ENCODE measurements around the gene ARPP21. TPM values are rescaled to one million over a fixed set of nuclear protein-coding genes. Genes with fewer than 3 reads are reported as not detected.

The ARPP21 gene
- total RNA-seq, 2 experiments from 2014 or later, result 1.0 to 1.1 TPM

GRCh38 chr3:35635926-35636683 is 3.2 kb upstream of the ARPP21 start:
- intact Hi-C loops (cut with micrococcal nuclease; ENCODE audit: unreplicated experiment), result no loop called here
- TF ChIP-seq CTCF (conservative IDR thresholded peaks at IDR 0.05; ENCODE audit: low read length) (no peak), EZH2phosphoT487 (IDR thresholded peaks at IDR 0.05; ENCODE audit: borderline replicate concordance, low read depth, low read length) (no peak)
- peaks cover 15% of the 10 kb centered on the region for H3K4me1 ChIP-seq (ENCODE audit: insufficient read depth, low read length, poor library complexity, severe bottlenecking)
- ChIA-PET CTCF (ENCODE audit: unreplicated experiment) (no interaction called here), POLR2A (interaction anchor here (0.6 to 1.4 kb wide), 6 partner anchors 13 to 270 kb away, joined by 3 read pairs; no protein-coding TSS in a partner anchor)
- no peak overlapping the region for H3K4me3 ChIP-seq (ENCODE audit: low read depth, low read length, poor library complexity, severe bottlenecking)
- no peak overlapping the region; the same call in 1 of the 2 replicates for H3K4me2 ChIP-seq (ENCODE audit: low read length)
- no peak overlapping the region for H3K27ac ChIP-seq (ENCODE audit: low read depth, low read length, poor library complexity, severe bottlenecking)
- DNase-seq (ENCODE audit: low spot score), result no peak
- no peaks in the 10 kb centered on the region for H3K79me2 ChIP-seq (ENCODE audit: insufficient read depth, low read depth, low read length)
- H3K9me3 ChIP-seq (ENCODE audit: low read length), result no peaks in the 10 kb centered on the region
- no TSS peak for BruUV-seq (replicated peaks)
- no peaks in the 10 kb centered on the region for H3K36me3 ChIP-seq (ENCODE audit: insufficient read depth, low read length)
- H2AFZ ChIP-seq (ENCODE audit: low read length), result peak overlapping the region; percentile 19; the same call in 1 of the 2 replicates
- no peaks in the 10 kb centered on the region for H4K20me1 ChIP-seq (ENCODE audit: insufficient read depth, low read length)
- H3K9me2 ChIP-seq (ENCODE audit: insufficient read depth, low read length), result no peaks in the 10 kb centered on the region

- H3K27ac ChIP-seq (ENCODE audit: low read depth, low read length, poor library complexity, severe bottlenecking), result no peak overlapping the region
- no TSS peak for BruUV-seq (replicated peaks)
- DNase-seq (ENCODE audit: low spot score), result no peak
- no peaks in the 10 kb centered on the region for H3K79me2 ChIP-seq (ENCODE audit: insufficient read depth, low read depth, low read length)
- H2AFZ ChIP-seq (ENCODE audit: low read length), result peak overlapping the region; percentile 75; the same call in 1 of the 2 replicates
- CTCF ChIA-PET (ENCODE audit: unreplicated experiment), result no interaction called here
- no peaks in the 10 kb centered on the region for H3K9me3 ChIP-seq (ENCODE audit: low read length)
- H3K36me3 ChIP-seq (ENCODE audit: insufficient read depth, low read length), result no peaks in the 10 kb centered on the region
- TF ChIP-seq CTCF (conservative IDR thresholded peaks at IDR 0.05; ENCODE audit: low read length), result no peak
- TF ChIP-seq EZH2phosphoT487 (IDR thresholded peaks at IDR 0.05; ENCODE audit: borderline replicate concordance, low read depth, low read length), result no peak
- H3K4me3 ChIP-seq (ENCODE audit: low read depth, low read length, poor library complexity, severe bottlenecking), result no peak overlapping the region
- no peaks in the 10 kb centered on the region for H4K20me1 ChIP-seq (ENCODE audit: insufficient read depth, low read length)
- no peaks in the 10 kb centered on the region for H3K9me2 ChIP-seq (ENCODE audit: insufficient read depth, low read length)
- 0 out of 2 replicates have a peak overlapping the region, but pooled peaks have one; percentile 80 for H3K4me2 ChIP-seq (ENCODE audit: low read length)
- H3K4me1 ChIP-seq (ENCODE audit: insufficient read depth, low read length, poor library complexity, severe bottlenecking), result peaks cover 38% of the 10 kb centered on the region
- intact Hi-C loops (cut with micrococcal nuclease; ENCODE audit: unreplicated experiment), result no loop called here
- POLR2A ChIA-PET, result interaction anchor here (0.7 kb wide), 1 partner anchor 418 kb away, joined by 6 read pairs; no protein-coding TSS in a partner anchor
Measured at GRCh38 chr3:35638251-35638979, 910 bp upstream of the ARPP21 start.

- no peak for DNase-seq (ENCODE audit: low spot score)
- intact Hi-C loops (cut with micrococcal nuclease; ENCODE audit: unreplicated experiment), result no loop called here
- peaks cover 38% of the 10 kb centered on the region for H3K4me1 ChIP-seq (ENCODE audit: insufficient read depth, low read length, poor library complexity, severe bottlenecking)
- CTCF ChIA-PET (ENCODE audit: unreplicated experiment), result no interaction called here
- TF ChIP-seq EZH2phosphoT487 (IDR thresholded peaks at IDR 0.05; ENCODE audit: borderline replicate concordance, low read depth, low read length) (no peak), CTCF (conservative IDR thresholded peaks at IDR 0.05; ENCODE audit: low read length) (no peak)
- no peaks in the 10 kb centered on the region for H3K36me3 ChIP-seq (ENCODE audit: insufficient read depth, low read length)
- peak overlapping the region; percentile 75; the same call in 1 of the 2 replicates for H2AFZ ChIP-seq (ENCODE audit: low read length)
- H3K27ac ChIP-seq (ENCODE audit: low read depth, low read length, poor library complexity, severe bottlenecking), result no peak overlapping the region
- no peaks in the 10 kb centered on the region for H3K9me3 ChIP-seq (ENCODE audit: low read length)
- H4K20me1 ChIP-seq (ENCODE audit: insufficient read depth, low read length), result no peaks in the 10 kb centered on the region
- peak overlapping the region; percentile 80 for H3K4me2 ChIP-seq (ENCODE audit: low read length)
- POLR2A ChIA-PET, result no interaction called here
- H3K9me2 ChIP-seq (ENCODE audit: insufficient read depth, low read length), result no peaks in the 10 kb centered on the region
- H3K79me2 ChIP-seq (ENCODE audit: insufficient read depth, low read depth, low read length), result no peaks in the 10 kb centered on the region
- H3K4me3 ChIP-seq (ENCODE audit: low read depth, low read length, poor library complexity, severe bottlenecking), result peak overlapping the region; percentile 68
- BruUV-seq (replicated peaks), result no TSS peak
Measured at GRCh38 chr3:35638980-35639253, 408 bp upstream of the ARPP21 start.

Measured in OCI-LY7 (cell line).